A673 (cell line): ENCODE measurements around the gene PDIA4. TPM values are rescaled to one million over a fixed set of nuclear protein-coding genes. Genes with fewer than 3 reads are reported as not detected.

Experiments
- BruUV-seq: library from RNA; stranded (reverse); fragments of 400-500 nt; replicated peaks from 2 replicates; lab custom pipeline; 2021; lab: Mats Ljungman, UMichigan
- CTCF ChIA-PET: fragments of 300-600 bp; sonication (Branson Sonifier 250); formaldehyde crosslinking; loops from one replicate; lab custom pipeline; 2022; ENCODE audit warnings: antibody characterized with exemption; lab: Charles Lee
- POLR2A ChIA-PET: fragments of 300-600 bp; sonication (Branson Sonifier 250); formaldehyde crosslinking; loops from one replicate; lab custom pipeline; 2022; ENCODE audit warnings: antibody characterized with exemption; ENCODE audit not compliant: low non-redundant PET; lab: Charles Lee
- DNase-seq: peaks from one replicate; pipeline ENCODE4 v3.0.0-alpha.2; 2015; ENCODE audit warnings: low spot score
- H3K27ac ChIP-seq: fragments of 200-600 bp; sonication (generic); 2 replicates; pipeline ENCODE4 v1.5.1; 2016; ENCODE audit warnings: mixed run types, low read depth, mild to moderate bottlenecking, mixed read lengths, antibody characterized with exemption, low read length; ENCODE audit not compliant: poor library complexity, severe bottlenecking
- H3K27me3 ChIP-seq: fragments of 200-600 bp; sonication (generic); replicated peaks from 2 replicates; pipeline ENCODE4 v1.6.1; 2017; ENCODE audit warnings: mixed run types, low read depth, mild to moderate bottlenecking, mixed read lengths, antibody characterized with exemption, low read length; ENCODE audit not compliant: insufficient read depth, poor library complexity
- H3K36me3 ChIP-seq: fragments of 200-600 bp; sonication (generic); 2 replicates; pipeline ENCODE4 v1.6.1; 2016; ENCODE audit warnings: mixed run types, mild to moderate bottlenecking, mixed read lengths, antibody characterized with exemption, low read length; ENCODE audit not compliant: insufficient read depth, poor library complexity, severe bottlenecking
- H3K4me1 ChIP-seq: fragments of 200-600 bp; sonication (generic); 2 replicates; pipeline ENCODE4 v1.6.1; 2017; ENCODE audit warnings: mixed run types, mild to moderate bottlenecking, mixed read lengths, antibody characterized with exemption, low read length; ENCODE audit not compliant: insufficient read depth, poor library complexity, severe bottlenecking
- H3K4me3 ChIP-seq: fragments of 200-600 bp; sonication (generic); 2 replicates; pipeline ENCODE4 v1.5.1; 2016; ENCODE audit warnings: low read depth, mixed run types, mild to moderate bottlenecking, mixed read lengths, low read length; ENCODE audit not compliant: poor library complexity, severe bottlenecking
- H3K9me3 ChIP-seq: fragments of 200-600 bp; sonication (generic); 2 replicates; pipeline ENCODE4 v1.6.1; 2016; ENCODE audit warnings: mixed run types, low read depth, mild to moderate bottlenecking, mixed read lengths, antibody characterized with exemption, low read length; ENCODE audit not compliant: poor library complexity, severe bottlenecking
- EZH2 ChIP-seq: fragments of 200-600 bp; sonication (generic); IDR thresholded peaks from 2 replicates; pipeline ENCODE4 v1.6.1; 2017; ENCODE audit warnings: borderline replicate concordance, low read depth, mild to moderate bottlenecking, mixed read lengths, antibody characterized with exemption, low read length; ENCODE audit not compliant: poor library complexity, severe bottlenecking
- intact Hi-C: fragments of 100-400 bp; cut with micrococcal nuclease; formaldehyde crosslinking; loops from one replicate; pipeline ENCODE4 v1.10.0; 2022; ENCODE audit not compliant: unreplicated experiment
- total RNA-seq: library from RNA; stranded (reverse); gene quantifications from 2 replicates; pipeline ENCODE4 v1.2.3, GENCODE V29; 2021
- TF ChIP-seq, protein P1 (sequence below): fragments of 300-800, 200-600 bp; sonication (generic); conservative IDR thresholded peaks from 2 replicates; pipeline ENCODE4 v1.5.1; 2017; ENCODE audit warnings: low read depth, mild to moderate bottlenecking, antibody characterized with exemption, low read length, moderate library complexity, mixed read lengths

PDIA4 gene
- total RNA-seq, 1 experiment from 2014 or later: 235 TPM

- intact Hi-C loops: no loop called here
- no peak for DNase-seq
- TF ChIP-seq EZH2: no peak
- TF ChIP-seq, protein P1, sequence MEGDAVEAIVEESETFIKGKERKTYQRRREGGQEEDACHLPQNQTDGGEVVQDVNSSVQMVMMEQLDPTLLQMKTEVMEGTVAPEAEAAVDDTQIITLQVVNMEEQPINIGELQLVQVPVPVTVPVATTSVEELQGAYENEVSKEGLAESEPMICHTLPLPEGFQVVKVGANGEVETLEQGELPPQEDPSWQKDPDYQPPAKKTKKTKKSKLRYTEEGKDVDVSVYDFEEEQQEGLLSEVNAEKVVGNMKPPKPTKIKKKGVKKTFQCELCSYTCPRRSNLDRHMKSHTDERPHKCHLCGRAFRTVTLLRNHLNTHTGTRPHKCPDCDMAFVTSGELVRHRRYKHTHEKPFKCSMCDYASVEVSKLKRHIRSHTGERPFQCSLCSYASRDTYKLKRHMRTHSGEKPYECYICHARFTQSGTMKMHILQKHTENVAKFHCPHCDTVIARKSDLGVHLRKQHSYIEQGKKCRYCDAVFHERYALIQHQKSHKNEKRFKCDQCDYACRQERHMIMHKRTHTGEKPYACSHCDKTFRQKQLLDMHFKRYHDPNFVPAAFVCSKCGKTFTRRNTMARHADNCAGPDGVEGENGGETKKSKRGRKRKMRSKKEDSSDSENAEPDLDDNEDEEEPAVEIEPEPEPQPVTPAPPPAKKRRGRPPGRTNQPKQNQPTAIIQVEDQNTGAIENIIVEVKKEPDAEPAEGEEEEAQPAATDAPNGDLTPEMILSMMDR: no peak
- Histone ChIP-seq H3K27me3 (no peaks in the 10 kb centered on the region), H3K4me3 (no peak overlapping the region), H3K4me1 (no peaks in the 10 kb centered on the region), H3K36me3 (peaks cover 10% of the 10 kb centered on the region), H3K9me3 (no peaks in the 10 kb centered on the region), H3K27ac (no peak overlapping the region)
- no TSS peak for BruUV-seq
- CTCF ChIA-PET: no interaction called here
- POLR2A ChIA-PET: no interaction called here
Observed at GRCh38 chr7:148997497-148997896, 30.8 kb downstream of the PDIA4 start.

DNA sequence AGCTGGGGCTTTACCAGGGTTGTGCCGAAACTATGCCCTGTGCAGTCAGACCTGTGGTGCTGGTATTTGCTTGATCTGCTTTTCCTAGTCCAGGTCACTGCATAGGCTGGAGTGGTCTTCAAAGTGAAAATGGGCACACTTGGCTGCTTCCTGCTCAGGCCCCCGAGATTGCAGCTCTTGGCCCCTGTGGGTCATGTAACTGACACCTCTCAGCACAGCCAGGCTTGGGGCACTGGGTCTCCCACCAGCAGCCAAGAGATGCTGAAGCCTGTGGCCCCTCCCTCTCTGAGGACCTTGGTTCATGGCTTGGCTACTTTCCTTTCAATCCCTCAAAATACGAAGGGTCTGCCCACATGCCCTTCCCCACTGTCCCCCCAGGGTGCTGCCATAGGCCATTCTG lies 33.7 kb downstream of the PDIA4 start:
- no TSS peak for BruUV-seq
- Histone ChIP-seq H3K9me3 (no peaks in the 10 kb centered on the region), H3K4me1 (no peaks in the 10 kb centered on the region), H3K27me3 (no peaks in the 10 kb centered on the region), H3K4me3 (no peak overlapping the region), H3K36me3 (no peaks in the 10 kb centered on the region), H3K27ac (no peak overlapping the region)
- TF ChIP-seq, protein P1: no peak
- TF ChIP-seq EZH2: no peak
- intact Hi-C loops: no loop called here
- ChIA-PET CTCF (no interaction called here), POLR2A (no interaction called here)
- DNase-seq: no peak

DNA sequence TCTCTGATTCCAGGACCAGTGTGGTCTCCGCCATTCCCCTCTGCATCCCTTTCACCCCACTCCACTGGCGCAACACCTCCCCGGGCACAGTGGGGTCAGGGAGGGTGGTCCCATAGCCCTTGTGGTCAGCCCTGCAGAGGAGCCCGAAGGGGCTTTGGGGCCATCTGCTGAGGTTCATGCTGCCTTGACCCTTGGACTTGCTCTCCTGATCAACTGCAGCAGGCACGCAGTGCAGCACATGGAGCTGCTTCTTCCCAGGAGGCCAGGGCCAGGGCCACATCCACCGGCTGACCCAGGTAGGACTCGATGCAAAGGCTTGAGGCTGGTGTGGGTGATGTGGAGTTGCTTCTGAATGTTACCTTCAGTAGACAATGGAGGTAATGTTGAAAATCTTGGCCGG lies 35.1 kb downstream of the PDIA4 start:
- ChIA-PET CTCF (no interaction called here), POLR2A (no interaction called here)
- TF ChIP-seq EZH2: no peak
- TF ChIP-seq, protein P1: no peak
- Histone ChIP-seq H3K4me3 (no peak overlapping the region), H3K27ac (no peak overlapping the region), H3K4me1 (peaks cover 4% of the 10 kb centered on the region), H3K9me3 (no peaks in the 10 kb centered on the region), H3K27me3 (no peaks in the 10 kb centered on the region), H3K36me3 (no peaks in the 10 kb centered on the region)
- no peak for DNase-seq
- intact Hi-C loops: no loop called here
- BruUV-seq: no TSS peak
